Hepatocyte (in vitro differentiated cells): Measurements from ENCODE around the gene NUDT5. TPM values are rescaled to one million over a fixed set of nuclear protein-coding genes. Genes with fewer than 3 reads are reported as not detected.
"Not testable (repeated sequence)": the region's sequence is repeated elsewhere in the genome, so short reads cannot be mapped to it uniquely, and the experiment has no call there.

Source experiments
- DNase-seq: peaks from one replicate; pipeline ENCODE4 v3.0.0-alpha.2; 2016; ENCODE audit warnings: low spot score
- H2AFZ ChIP-seq: fragments of 200-600 bp; sonication (generic); 2 replicates; pipeline ENCODE4 v1.6.0; 2016; ENCODE audit warnings: antibody characterized with exemption, mild to moderate bottlenecking
- H3K27ac ChIP-seq: fragments of 200-600 bp; sonication (generic); 2 replicates; pipeline ENCODE4 v1.5.1; 2016; ENCODE audit warnings: mild to moderate bottlenecking
- H3K27me3 ChIP-seq: fragments of 200-600 bp; sonication (generic); 2 replicates; pipeline ENCODE4 v1.6.1; 2016
- H3K36me3 ChIP-seq: fragments of 200-600 bp; sonication (generic); replicated peaks from 2 replicates; pipeline ENCODE4 v1.5.1; 2016; ENCODE audit warnings: low read depth; ENCODE audit not compliant: insufficient read depth
- H3K4me1 ChIP-seq: fragments of 200-600 bp; sonication (generic); 2 replicates; pipeline ENCODE4 v1.5.1; 2016; ENCODE audit warnings: mild to moderate bottlenecking, moderate library complexity; ENCODE audit not compliant: insufficient read depth
- H3K4me2 ChIP-seq: fragments of 200-600 bp; sonication (generic); 2 replicates; pipeline ENCODE4 v1.6.0; 2016
- H3K4me3 ChIP-seq: fragments of 200-600 bp; sonication (generic); 2 replicates; pipeline ENCODE4 v1.5.1; 2016; ENCODE audit warnings: mild to moderate bottlenecking
- H3K79me2 ChIP-seq: fragments of 200-600 bp; sonication (generic); 2 replicates; pipeline ENCODE4 v1.6.0; 2017; ENCODE audit warnings: mild to moderate bottlenecking
- H3K9me2 ChIP-seq: fragments of 200-600 bp; sonication (generic); replicated peaks from 2 replicates; pipeline ENCODE4 v1.6.0; 2017; ENCODE audit warnings: mild to moderate bottlenecking; ENCODE audit not compliant: insufficient read depth
- H3K9me3 ChIP-seq: fragments of 200-600 bp; sonication (generic); 2 replicates; pipeline ENCODE4 v1.5.1; 2016; ENCODE audit warnings: low read depth, mild to moderate bottlenecking
- H4K20me1 ChIP-seq: fragments of 200-600 bp; sonication (generic); 2 replicates; pipeline ENCODE4 v1.6.0; 2016; ENCODE audit warnings: mild to moderate bottlenecking; ENCODE audit not compliant: insufficient read depth, poor library complexity, severe bottlenecking
- CTCF ChIP-seq: fragments of 200-600 bp; sonication (generic); IDR thresholded peaks from 2 replicates; pipeline ENCODE4 v1.5.1; 2016; ENCODE audit warnings: antibody characterized with exemption, mild to moderate bottlenecking; ENCODE audit not compliant: poor library complexity
- EZH2 ChIP-seq: fragments of 200-600 bp; sonication (generic); IDR thresholded peaks from 2 replicates; pipeline ENCODE4 v1.6.1; 2016; ENCODE audit warnings: antibody characterized with exemption, mild to moderate bottlenecking, borderline replicate concordance
- EZH2phosphoT487 ChIP-seq: fragments of 200-600 bp; sonication (generic); IDR thresholded peaks from one replicate; pipeline ENCODE4 v1.6.1; 2018; ENCODE audit warnings: antibody characterized with exemption, mild to moderate bottlenecking, low read depth, moderate library complexity; ENCODE audit not compliant: unreplicated experiment, severe bottlenecking
- WGBS: methylation state at CpG from one replicate; pipeline ENCODE4 v1.1.6; 2016; ENCODE audit warnings: low lambda C conversion rate; ENCODE audit errors: missing lambda C conversion rate; 5-methylcytosine and 5-hydroxymethylcytosine counted together
- polyA plus RNA-seq: library from polyadenylated mRNA; unstranded; fragments of >200 nt; fragmentation: Nextera tagmentation; extraction: Ambion mirVana; gene quantifications from 2 replicates; pipeline ENCODE4 v1.2.1, GENCODE V29; 2016
- total RNA-seq: library from RNA; depleted of rRNA; stranded (reverse); fragments of >200 nt; gene quantifications from 2 replicates; pipeline ENCODE4 v1.2.3, GENCODE V29; 2014

Gene NUDT5
- total and polyA plus RNA-seq, 2 experiments from 2014 or later = 54.0 to 85.1 TPM

DNA sequence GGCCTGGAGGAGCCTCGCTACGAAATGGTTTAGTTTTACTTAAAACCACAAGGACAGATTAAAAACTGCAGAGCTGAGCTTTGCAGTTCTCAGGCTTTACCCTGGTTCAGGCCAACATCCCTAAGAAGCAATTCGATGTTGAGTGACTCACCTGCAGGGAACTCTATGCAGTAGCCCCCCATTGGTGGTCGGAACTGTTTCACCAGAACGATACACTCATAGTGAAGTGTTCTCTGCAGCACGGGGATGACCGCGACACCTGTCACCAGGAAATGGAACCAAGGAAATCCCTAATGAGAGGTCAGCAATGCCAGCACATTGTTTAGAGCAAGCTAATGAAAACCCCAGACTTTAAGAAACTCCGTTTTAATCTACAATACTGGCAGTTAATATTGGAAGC is 18.0 kb downstream of the NUDT5 start:
- H3K9me2 ChIP-seq = no peaks in the 10 kb centered on the region
- H2AFZ ChIP-seq = no peak overlapping the region
- no peak for DNase-seq
- H3K79me2 ChIP-seq = no peaks in the 10 kb centered on the region
- H3K4me1 ChIP-seq = no peaks in the 10 kb centered on the region
- WGBS = 98% methylated on average over 9 of the region's 9 CpGs
- H4K20me1 ChIP-seq = no peaks in the 10 kb centered on the region
- no peak overlapping the region for H3K4me3 ChIP-seq
- no peak overlapping the region for H3K27ac ChIP-seq
- no peaks in the 10 kb centered on the region for H3K36me3 ChIP-seq
- no peaks in the 10 kb centered on the region for H3K27me3 ChIP-seq
- no peak overlapping the region for H3K4me2 ChIP-seq
- H3K9me3 ChIP-seq = no peaks in the 10 kb centered on the region
- no peak for TF ChIP-seq EZH2
- TF ChIP-seq EZH2phosphoT487 = no peak
- TF ChIP-seq CTCF = no peak

DNA sequence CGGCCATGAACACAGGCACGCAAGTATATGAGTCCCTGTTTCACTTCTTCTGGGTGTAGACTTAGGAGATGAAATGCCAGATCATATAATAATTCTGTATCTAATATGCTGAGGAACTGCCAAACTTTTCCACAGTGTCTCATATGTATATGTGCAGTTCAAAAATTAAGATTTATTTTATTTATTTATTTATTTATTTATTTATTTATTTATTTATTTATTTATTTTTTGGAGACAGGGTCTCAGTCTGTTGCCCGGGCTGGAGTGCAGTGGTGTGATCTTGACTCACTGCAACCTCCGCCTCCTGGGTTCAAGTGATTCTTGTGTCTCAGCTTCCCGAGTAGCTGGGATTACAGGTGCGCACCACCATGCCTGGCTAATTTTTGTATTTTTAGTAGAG is 24.2 kb downstream of the NUDT5 start:
- not testable (repeated sequence) for H2AFZ ChIP-seq, H3K36me3 ChIP-seq, H3K9me2 ChIP-seq, H3K79me2 ChIP-seq, H3K27ac ChIP-seq, H3K27me3 ChIP-seq, H3K4me1 ChIP-seq, H3K9me3 ChIP-seq, H4K20me1 ChIP-seq, DNase-seq, H3K4me3 ChIP-seq, H3K4me2 ChIP-seq
- WGBS = 97% methylated on average over 6 of the region's 6 CpGs

DNA sequence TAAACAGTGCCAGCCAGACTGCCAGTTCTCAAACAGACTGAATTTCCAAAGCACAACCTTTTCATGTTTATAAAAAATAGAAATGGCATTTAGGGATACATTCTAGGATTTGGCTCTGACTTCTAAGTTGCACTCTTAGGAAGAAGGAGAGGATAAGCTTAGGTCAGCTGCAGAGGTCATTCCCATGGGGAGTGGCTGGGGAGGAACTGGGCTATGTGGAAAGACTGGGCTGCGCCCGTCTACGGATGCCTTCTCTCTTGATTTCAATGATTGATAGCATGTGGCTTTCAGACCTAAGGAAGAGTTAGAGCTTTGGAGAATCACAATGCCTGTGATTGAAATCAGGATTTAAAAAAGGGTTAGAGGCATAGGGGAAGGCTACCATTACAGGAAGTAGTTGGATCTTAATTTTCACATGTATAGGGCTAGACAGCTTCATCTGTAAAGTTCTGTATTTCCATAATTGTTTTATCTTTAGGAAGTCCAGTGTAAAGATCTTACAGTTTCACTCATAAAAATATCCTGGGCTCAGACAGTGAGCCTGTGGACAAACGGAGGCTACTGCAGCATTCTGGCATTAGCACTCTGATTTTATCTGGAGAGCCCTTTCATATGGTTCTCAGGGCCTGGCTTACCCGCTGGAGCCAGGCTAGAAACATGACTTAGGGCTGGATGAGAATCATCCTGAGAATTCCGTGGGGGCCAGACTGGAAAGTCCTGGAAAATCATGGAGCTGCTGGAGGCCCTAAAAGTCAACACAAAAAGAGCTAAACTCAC is 29.5 kb downstream of the NUDT5 start:
- Histone ChIP-seq H3K36me3 (no peaks in the 10 kb centered on the region), H3K4me2 (no peak overlapping the region), H3K4me3 (no peak overlapping the region), H3K4me1 (no peaks in the 10 kb centered on the region), H3K27me3 (no peaks in the 10 kb centered on the region), H4K20me1 (no peaks in the 10 kb centered on the region), H3K79me2 (no peaks in the 10 kb centered on the region), H2AFZ (no peak overlapping the region), H3K27ac (no peak overlapping the region), H3K9me2 (no peaks in the 10 kb centered on the region), H3K9me3 (no peaks in the 10 kb centered on the region)
- DNase-seq = no peak
- 85% methylated on average over 6 of the region's 6 CpGs for WGBS
- TF ChIP-seq EZH2 (no peak), CTCF (no peak), EZH2phosphoT487 (no peak)

DNA sequence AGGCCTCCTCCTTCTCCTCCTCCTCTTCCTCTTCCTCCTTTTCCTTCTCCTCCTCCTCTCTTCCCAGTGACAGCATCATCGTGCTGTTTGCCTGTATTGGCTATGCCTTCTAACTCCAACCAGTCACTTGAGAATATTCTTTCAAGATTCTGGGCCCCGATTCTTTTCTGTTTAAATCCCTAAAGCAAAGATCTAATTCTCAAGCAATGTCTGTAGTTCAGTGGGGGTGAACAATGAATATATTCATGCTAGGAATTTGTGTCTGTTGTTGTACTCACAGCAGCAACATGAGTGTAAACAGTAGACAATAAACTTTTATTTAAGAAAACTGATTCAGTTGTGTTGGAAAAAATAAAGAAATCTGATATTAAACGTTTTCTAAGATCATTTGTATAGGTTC is 30.7 kb downstream of the NUDT5 start:
- no peaks in the 10 kb centered on the region for H3K9me2 ChIP-seq
- no peak overlapping the region for H3K27ac ChIP-seq
- no peak overlapping the region for H3K4me2 ChIP-seq
- H3K4me1 ChIP-seq = no peaks in the 10 kb centered on the region
- no peaks in the 10 kb centered on the region for H3K36me3 ChIP-seq
- H4K20me1 ChIP-seq = no peaks in the 10 kb centered on the region
- no peaks in the 10 kb centered on the region for H3K9me3 ChIP-seq
- H3K79me2 ChIP-seq = no peaks in the 10 kb centered on the region
- 89% methylated on average over 3 of the region's 3 CpGs for WGBS
- H2AFZ ChIP-seq = no peak overlapping the region
- no peak for TF ChIP-seq CTCF
- no peak overlapping the region for H3K4me3 ChIP-seq
- H3K27me3 ChIP-seq = no peaks in the 10 kb centered on the region
- no peak for DNase-seq
